Liver (tissue), 3 donors: ENCODE data around the gene INO80.

ENCODE experiments used
- EGR1 ChIP-seq, 2 donors: IDR thresholded peaks; 2 replicates each; pipeline ENCODE4 v1.6.1; 2016 to 2018; ENCODE audit warnings: antibody characterized with exemption in 2 of 2, low read depth in 2 of 2
- GABPA ChIP-seq, 2 donors: IDR thresholded peaks in 1 of 2; conservative IDR thresholded peaks in 1 of 2; 2 replicates each; pipeline ENCODE4 v1.6.1; 2016; ENCODE audit warnings: antibody characterized with exemption in 2 of 2, mild to moderate bottlenecking in 1 of 2, moderate library complexity in 1 of 2
- JUND ChIP-seq, 2 donors: IDR thresholded peaks; 2 replicates each; pipeline ENCODE4 v1.6.1; 2016; ENCODE audit warnings: antibody characterized with exemption in 2 of 2
- NR2F2 ChIP-seq: IDR thresholded peaks from 2 replicates; pipeline ENCODE4 v1.6.1; 2016; ENCODE audit warnings: antibody characterized with exemption
- RAD21 ChIP-seq, 2 donors: IDR thresholded peaks; 2 replicates each; pipeline ENCODE4 v1.6.1; 2016; ENCODE audit warnings: antibody characterized with exemption in 2 of 2, mild to moderate bottlenecking in 2 of 2
- TAF1 ChIP-seq: conservative IDR thresholded peaks from 2 replicates; pipeline ENCODE4 v1.6.1; 2016; ENCODE audit warnings: antibody characterized with exemption, mild to moderate bottlenecking
- YY1 ChIP-seq: IDR thresholded peaks from 2 replicates; pipeline ENCODE4 v1.6.1; 2016; ENCODE audit warnings: antibody characterized with exemption, mild to moderate bottlenecking
- TF ChIP-seq, protein P1 (sequence below): fragments of 150-350 bp; IDR thresholded peaks from 2 replicates; pipeline ENCODE4 v1.5.1; 2017; ENCODE audit warnings: improper control_type of control experiment, low read depth, low read length; ENCODE audit not compliant: missing input control
- TF ChIP-seq, protein P2 (sequence below): IDR thresholded peaks from 2 replicates; pipeline ENCODE4 v1.6.1; 2016; ENCODE audit warnings: antibody characterized with exemption, mild to moderate bottlenecking
- TF ChIP-seq, protein P3 (sequence below): IDR thresholded peaks from 2 replicates; pipeline ENCODE4 v1.6.1; 2016; ENCODE audit warnings: antibody characterized with exemption
- TF ChIP-seq, protein P4 (sequence below): IDR thresholded peaks from 2 replicates; pipeline ENCODE4 v1.6.1; 2016; ENCODE audit warnings: antibody characterized with exemption
- donor health status: healthy.
- donor health status: healthy.

DNA sequence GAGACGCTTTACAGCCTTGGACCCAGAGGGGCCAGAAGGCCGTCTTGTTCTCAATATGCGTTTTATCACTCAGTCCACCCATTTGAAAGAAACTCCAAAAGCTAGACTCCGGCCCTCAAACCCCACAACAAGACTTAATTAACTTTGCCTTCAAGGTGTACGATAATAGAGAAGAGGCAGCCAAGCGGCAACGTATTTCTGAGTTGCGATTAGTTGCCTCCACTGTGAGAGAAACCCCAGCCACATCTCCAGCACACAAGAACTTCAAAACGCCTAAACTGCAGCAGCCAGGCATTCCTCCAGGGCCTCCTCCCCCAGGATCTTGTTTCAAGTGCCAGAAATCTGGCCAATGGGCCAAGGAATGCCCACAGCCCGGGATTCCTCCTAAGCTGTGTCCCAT, 17.4 kb upstream of the INO80 start:
- TF ChIP-seq TAF1: no peak
- no peak for TF ChIP-seq GABPA (IDR thresholded peaks at IDR 0.05 in 1 of 2, conservative IDR thresholded peaks at IDR 0.05 in 1 of 2)
- TF ChIP-seq, protein P1, sequence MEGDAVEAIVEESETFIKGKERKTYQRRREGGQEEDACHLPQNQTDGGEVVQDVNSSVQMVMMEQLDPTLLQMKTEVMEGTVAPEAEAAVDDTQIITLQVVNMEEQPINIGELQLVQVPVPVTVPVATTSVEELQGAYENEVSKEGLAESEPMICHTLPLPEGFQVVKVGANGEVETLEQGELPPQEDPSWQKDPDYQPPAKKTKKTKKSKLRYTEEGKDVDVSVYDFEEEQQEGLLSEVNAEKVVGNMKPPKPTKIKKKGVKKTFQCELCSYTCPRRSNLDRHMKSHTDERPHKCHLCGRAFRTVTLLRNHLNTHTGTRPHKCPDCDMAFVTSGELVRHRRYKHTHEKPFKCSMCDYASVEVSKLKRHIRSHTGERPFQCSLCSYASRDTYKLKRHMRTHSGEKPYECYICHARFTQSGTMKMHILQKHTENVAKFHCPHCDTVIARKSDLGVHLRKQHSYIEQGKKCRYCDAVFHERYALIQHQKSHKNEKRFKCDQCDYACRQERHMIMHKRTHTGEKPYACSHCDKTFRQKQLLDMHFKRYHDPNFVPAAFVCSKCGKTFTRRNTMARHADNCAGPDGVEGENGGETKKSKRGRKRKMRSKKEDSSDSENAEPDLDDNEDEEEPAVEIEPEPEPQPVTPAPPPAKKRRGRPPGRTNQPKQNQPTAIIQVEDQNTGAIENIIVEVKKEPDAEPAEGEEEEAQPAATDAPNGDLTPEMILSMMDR: no peak
- TF ChIP-seq, protein P2, sequence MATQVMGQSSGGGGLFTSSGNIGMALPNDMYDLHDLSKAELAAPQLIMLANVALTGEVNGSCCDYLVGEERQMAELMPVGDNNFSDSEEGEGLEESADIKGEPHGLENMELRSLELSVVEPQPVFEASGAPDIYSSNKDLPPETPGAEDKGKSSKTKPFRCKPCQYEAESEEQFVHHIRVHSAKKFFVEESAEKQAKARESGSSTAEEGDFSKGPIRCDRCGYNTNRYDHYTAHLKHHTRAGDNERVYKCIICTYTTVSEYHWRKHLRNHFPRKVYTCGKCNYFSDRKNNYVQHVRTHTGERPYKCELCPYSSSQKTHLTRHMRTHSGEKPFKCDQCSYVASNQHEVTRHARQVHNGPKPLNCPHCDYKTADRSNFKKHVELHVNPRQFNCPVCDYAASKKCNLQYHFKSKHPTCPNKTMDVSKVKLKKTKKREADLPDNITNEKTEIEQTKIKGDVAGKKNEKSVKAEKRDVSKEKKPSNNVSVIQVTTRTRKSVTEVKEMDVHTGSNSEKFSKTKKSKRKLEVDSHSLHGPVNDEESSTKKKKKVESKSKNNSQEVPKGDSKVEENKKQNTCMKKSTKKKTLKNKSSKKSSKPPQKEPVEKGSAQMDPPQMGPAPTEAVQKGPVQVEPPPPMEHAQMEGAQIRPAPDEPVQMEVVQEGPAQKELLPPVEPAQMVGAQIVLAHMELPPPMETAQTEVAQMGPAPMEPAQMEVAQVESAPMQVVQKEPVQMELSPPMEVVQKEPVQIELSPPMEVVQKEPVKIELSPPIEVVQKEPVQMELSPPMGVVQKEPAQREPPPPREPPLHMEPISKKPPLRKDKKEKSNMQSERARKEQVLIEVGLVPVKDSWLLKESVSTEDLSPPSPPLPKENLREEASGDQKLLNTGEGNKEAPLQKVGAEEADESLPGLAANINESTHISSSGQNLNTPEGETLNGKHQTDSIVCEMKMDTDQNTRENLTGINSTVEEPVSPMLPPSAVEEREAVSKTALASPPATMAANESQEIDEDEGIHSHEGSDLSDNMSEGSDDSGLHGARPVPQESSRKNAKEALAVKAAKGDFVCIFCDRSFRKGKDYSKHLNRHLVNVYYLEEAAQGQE: no peak
- TF ChIP-seq RAD21 (IDR thresholded peaks at IDR 0.05): no peak
- TF ChIP-seq, protein P3, sequence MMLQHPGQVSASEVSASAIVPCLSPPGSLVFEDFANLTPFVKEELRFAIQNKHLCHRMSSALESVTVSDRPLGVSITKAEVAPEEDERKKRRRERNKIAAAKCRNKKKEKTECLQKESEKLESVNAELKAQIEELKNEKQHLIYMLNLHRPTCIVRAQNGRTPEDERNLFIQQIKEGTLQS: no peak
- TF ChIP-seq YY1: no peak
- TF ChIP-seq EGR1 (IDR thresholded peaks at IDR 0.05; ENCODE audit: low read depth in 2 of 2): no peak
- no peak for TF ChIP-seq NR2F2
- TF ChIP-seq, protein P4, sequence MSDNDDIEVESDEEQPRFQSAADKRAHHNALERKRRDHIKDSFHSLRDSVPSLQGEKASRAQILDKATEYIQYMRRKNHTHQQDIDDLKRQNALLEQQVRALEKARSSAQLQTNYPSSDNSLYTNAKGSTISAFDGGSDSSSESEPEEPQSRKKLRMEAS: no peak
- no peak for TF ChIP-seq JUND (IDR thresholded peaks at IDR 0.05)
